ENCODE data around the gene SLC25A22.
A peak's percentile ranks its signal among the peaks of the same experiment; 100 is the strongest.

The SLC25A22 gene

GRCh38 chr11:813072-813455 is 15.0 kb upstream of the SLC25A22 start:
- Histone ChIP-seq H3K36me3 (ENCODE audit: insufficient read depth, low read length) (peaks cover 57% of the 10 kb centered on the region), H3K79me2 (ENCODE audit: insufficient read depth, low read length) (peaks cover 15% of the 10 kb centered on the region), H3K9ac (ENCODE audit: low read length) (no peak overlapping the region), H3K4me2 (ENCODE audit: low read length) (no peak overlapping the region), H3K27ac (ENCODE audit: low read depth, low read length, poor library complexity, severe bottlenecking) (no peak overlapping the region), H3K27me3 (ENCODE audit: insufficient read depth, low read length) (no peaks in the 10 kb centered on the region), H3K9me2 (ENCODE audit: low read depth, low read length) (no peaks in the 10 kb centered on the region), H3K9me3 (ENCODE audit: low read length) (no peaks in the 10 kb centered on the region), H4K20me1 (ENCODE audit: insufficient read depth, low read length) (no peaks in the 10 kb centered on the region), H2AFZ (ENCODE audit: low read length) (no peak overlapping the region), H3K4me3 (ENCODE audit: low read depth, low read length, poor library complexity, severe bottlenecking) (no peak overlapping the region), H3K4me1 (ENCODE audit: insufficient read depth, low read length, severe bottlenecking) (peaks cover 26% of the 10 kb centered on the region), H3F3A (ENCODE audit: insufficient read depth, low read length) (peaks cover 4% of the 10 kb centered on the region; the same call in 1 of the 2 replicates)
- TF ChIP-seq EZH2 (IDR thresholded peaks at IDR 0.05; ENCODE audit: borderline replicate concordance, low read length): no peak
- TF ChIP-seq, protein P1, sequence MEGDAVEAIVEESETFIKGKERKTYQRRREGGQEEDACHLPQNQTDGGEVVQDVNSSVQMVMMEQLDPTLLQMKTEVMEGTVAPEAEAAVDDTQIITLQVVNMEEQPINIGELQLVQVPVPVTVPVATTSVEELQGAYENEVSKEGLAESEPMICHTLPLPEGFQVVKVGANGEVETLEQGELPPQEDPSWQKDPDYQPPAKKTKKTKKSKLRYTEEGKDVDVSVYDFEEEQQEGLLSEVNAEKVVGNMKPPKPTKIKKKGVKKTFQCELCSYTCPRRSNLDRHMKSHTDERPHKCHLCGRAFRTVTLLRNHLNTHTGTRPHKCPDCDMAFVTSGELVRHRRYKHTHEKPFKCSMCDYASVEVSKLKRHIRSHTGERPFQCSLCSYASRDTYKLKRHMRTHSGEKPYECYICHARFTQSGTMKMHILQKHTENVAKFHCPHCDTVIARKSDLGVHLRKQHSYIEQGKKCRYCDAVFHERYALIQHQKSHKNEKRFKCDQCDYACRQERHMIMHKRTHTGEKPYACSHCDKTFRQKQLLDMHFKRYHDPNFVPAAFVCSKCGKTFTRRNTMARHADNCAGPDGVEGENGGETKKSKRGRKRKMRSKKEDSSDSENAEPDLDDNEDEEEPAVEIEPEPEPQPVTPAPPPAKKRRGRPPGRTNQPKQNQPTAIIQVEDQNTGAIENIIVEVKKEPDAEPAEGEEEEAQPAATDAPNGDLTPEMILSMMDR (IDR thresholded peaks at IDR 0.05; ENCODE audit: low read length): no peak

GRCh38 chr11:812390-812789 is 14.3 kb upstream of the SLC25A22 start:
- no peaks in the 10 kb centered on the region for H3K9me2 ChIP-seq (ENCODE audit: low read depth, low read length)
- no peak for TF ChIP-seq EZH2 (IDR thresholded peaks at IDR 0.05; ENCODE audit: borderline replicate concordance, low read length)
- H3K4me2 ChIP-seq (ENCODE audit: low read length): no peak overlapping the region
- H3K79me2 ChIP-seq (ENCODE audit: insufficient read depth, low read length): peaks cover 15% of the 10 kb centered on the region
- no peaks in the 10 kb centered on the region for H3K9me3 ChIP-seq (ENCODE audit: low read length)
- no peak overlapping the region for H3K27ac ChIP-seq (ENCODE audit: low read depth, low read length, poor library complexity, severe bottlenecking)
- no peak overlapping the region for H2AFZ ChIP-seq (ENCODE audit: low read length)
- no peak overlapping the region for H3K4me3 ChIP-seq (ENCODE audit: low read depth, low read length, poor library complexity, severe bottlenecking)
- H3F3A ChIP-seq (ENCODE audit: insufficient read depth, low read length): peaks cover under 1% of the 10 kb centered on the region; the same call in 1 of the 2 replicates
- no peaks in the 10 kb centered on the region for H4K20me1 ChIP-seq (ENCODE audit: insufficient read depth, low read length)
- H3K27me3 ChIP-seq (ENCODE audit: insufficient read depth, low read length): no peaks in the 10 kb centered on the region
- peaks cover 57% of the 10 kb centered on the region for H3K36me3 ChIP-seq (ENCODE audit: insufficient read depth, low read length)
- H3K9ac ChIP-seq (ENCODE audit: low read length): no peak overlapping the region
- peaks cover 30% of the 10 kb centered on the region for H3K4me1 ChIP-seq (ENCODE audit: insufficient read depth, low read length, severe bottlenecking)

- Histone ChIP-seq H4K20me1 (ENCODE audit: insufficient read depth, low read length) (no peaks in the 10 kb centered on the region), H3K4me1 (ENCODE audit: insufficient read depth, low read length, severe bottlenecking) (peaks cover 30% of the 10 kb centered on the region), H2AFZ (ENCODE audit: low read length) (no peak overlapping the region), H3K4me2 (ENCODE audit: low read length) (peak overlapping the region; percentile 88), H3F3A (ENCODE audit: insufficient read depth, low read length) (no peaks in the 10 kb centered on the region; the same call in 1 of the 2 replicates), H3K4me3 (ENCODE audit: low read depth, low read length, poor library complexity, severe bottlenecking) (peak overlapping the region; percentile 83), H3K9me2 (ENCODE audit: low read depth, low read length) (no peaks in the 10 kb centered on the region), H3K27me3 (ENCODE audit: insufficient read depth, low read length) (no peaks in the 10 kb centered on the region), H3K9ac (ENCODE audit: low read length) (peak overlapping the region; percentile 91), H3K9me3 (ENCODE audit: low read length) (no peaks in the 10 kb centered on the region), H3K79me2 (ENCODE audit: insufficient read depth, low read length) (peaks cover 15% of the 10 kb centered on the region), H3K27ac (ENCODE audit: low read depth, low read length, poor library complexity, severe bottlenecking) (peak overlapping the region; percentile 59), H3K36me3 (ENCODE audit: insufficient read depth, low read length) (peaks cover 57% of the 10 kb centered on the region)
- TF ChIP-seq, protein P1 (IDR thresholded peaks at IDR 0.05; ENCODE audit: low read length): peak; percentile 14; the same call in 1 of the 2 replicates
- TF ChIP-seq EZH2 (IDR thresholded peaks at IDR 0.05; ENCODE audit: borderline replicate concordance, low read length): no peak
Observed at GRCh38 chr11:811446-812245, 13.6 kb upstream of the SLC25A22 start.
